ENCODE measurements around the gene CAB39L. TPM values are rescaled to one million over a fixed set of nuclear protein-coding genes. Genes with fewer than 3 reads are reported as not detected.
A peak's percentile ranks its signal among the peaks of the same experiment; 100 is the strongest.

Gene CAB39L
- total and polyA plus RNA-seq, 11 donors, result 5.9 to 27.4 (median 16.2) TPM

DNA sequence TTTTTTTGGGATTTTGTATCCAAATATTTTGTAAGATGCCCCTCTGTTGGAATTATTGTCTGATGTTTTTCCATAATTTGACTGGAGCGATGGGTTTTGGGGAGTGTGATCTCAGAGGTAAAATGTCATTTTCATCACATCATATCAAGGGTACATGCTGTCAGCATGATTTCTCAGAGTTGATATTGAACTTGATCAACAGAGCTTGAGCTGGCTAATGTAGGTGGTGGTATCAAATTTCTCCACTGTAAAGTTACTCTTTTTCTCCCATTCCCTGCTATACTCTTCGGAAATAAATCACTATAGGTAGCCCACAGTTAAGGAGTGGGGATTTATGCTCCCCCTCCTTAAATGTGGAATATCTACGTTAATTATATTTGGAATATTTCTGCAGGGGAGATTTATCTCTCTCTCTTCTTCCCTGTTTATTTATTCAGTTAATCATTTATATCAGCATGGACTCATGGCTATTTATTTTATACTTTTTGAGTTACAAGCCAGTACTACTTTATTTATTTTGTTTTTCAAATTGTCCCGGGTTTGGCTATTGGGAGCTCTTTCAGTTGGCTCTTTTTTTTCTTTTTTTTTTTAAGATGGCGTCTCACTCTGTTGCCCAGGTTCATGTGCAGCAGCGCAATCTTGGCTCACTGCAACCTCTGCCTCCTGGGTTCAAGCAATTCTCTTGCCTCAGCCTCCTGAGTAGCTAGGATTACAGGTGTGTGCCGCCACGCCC lies 9.0 kb upstream of the CAB39L start:
- DNase-seq (no peak), ATAC-seq (no peak)
- Histone ChIP-seq H3K4me3 (no peak overlapping the region), H3K27ac (no peak overlapping the region), H3K27me3 (no peaks in the 10 kb centered on the region), H3K36me3 (peaks cover 0 to 12% (median 0%) of the 10 kb centered on the region in 9 donors), H3K9me3 (no peaks in the 10 kb centered on the region), H3K4me1 (peaks cover 0 to 25% (median 8%) of the 10 kb centered on the region in 12 donors)
- intact Hi-C loops (cut with DNase I), result loop anchor here in 1 of 10 donors (10.0 kb wide), 1 partner anchor 152 kb away; no protein-coding TSS in a partner anchor
- WGBS, 4 donors, result 97 to 98% (median 97%) methylated on average over 8 of the region's 8 CpGs
- TF ChIP-seq, protein P1, sequence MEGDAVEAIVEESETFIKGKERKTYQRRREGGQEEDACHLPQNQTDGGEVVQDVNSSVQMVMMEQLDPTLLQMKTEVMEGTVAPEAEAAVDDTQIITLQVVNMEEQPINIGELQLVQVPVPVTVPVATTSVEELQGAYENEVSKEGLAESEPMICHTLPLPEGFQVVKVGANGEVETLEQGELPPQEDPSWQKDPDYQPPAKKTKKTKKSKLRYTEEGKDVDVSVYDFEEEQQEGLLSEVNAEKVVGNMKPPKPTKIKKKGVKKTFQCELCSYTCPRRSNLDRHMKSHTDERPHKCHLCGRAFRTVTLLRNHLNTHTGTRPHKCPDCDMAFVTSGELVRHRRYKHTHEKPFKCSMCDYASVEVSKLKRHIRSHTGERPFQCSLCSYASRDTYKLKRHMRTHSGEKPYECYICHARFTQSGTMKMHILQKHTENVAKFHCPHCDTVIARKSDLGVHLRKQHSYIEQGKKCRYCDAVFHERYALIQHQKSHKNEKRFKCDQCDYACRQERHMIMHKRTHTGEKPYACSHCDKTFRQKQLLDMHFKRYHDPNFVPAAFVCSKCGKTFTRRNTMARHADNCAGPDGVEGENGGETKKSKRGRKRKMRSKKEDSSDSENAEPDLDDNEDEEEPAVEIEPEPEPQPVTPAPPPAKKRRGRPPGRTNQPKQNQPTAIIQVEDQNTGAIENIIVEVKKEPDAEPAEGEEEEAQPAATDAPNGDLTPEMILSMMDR (IDR thresholded peaks at IDR 0.05), result no peak
- TF ChIP-seq POLR2A (IDR thresholded peaks at IDR 0.05), result no peak

DNA sequence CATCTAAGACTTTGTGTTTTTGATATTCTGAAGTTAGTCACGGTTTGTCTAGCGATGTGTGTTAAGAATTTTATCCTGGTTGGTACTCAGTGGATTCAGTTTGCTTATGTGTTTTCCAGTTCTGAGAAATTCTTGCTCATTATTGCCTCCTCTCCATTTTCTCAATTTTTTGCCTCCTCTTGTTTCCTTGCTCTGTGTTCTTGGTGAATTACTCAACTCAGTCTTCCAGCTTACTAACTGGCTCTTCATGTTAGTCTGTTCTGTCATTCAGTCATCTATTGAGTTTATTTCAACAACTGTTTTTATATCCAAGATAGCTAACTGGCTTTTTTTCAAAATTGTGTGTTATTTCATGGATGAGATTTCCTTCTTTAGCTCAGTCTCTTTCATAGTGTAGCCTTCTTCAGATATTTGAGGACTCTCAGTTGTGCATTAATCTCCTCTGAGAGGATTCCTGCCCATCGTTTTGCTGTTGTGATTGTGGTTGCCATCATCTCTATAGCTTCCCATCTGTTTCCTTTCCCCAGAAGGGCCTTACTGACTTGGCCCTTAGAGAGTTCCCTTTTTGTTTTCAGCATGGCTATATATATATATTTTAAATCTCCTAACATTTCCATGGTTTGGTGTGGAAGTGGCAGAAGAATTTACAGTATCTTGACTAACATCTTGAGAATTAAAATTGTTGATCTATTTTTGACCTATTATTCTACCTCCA lies 6.4 kb upstream of the CAB39L start:
- no peak overlapping the region for H3K4me3 ChIP-seq
- TF ChIP-seq, protein P1 (IDR thresholded peaks at IDR 0.05), result no peak
- TF ChIP-seq POLR2A (IDR thresholded peaks at IDR 0.05), result no peak
- no peaks in the 10 kb centered on the region for H3K27me3 ChIP-seq
- ATAC-seq (no peak), DNase-seq (no peak)
- H3K36me3 ChIP-seq, result peaks cover 0 to 12% (median 0%) of the 10 kb centered on the region in 9 donors
- WGBS, 4 donors, result 76 to 80% (median 78%) methylated on average over 3 of the region's 3 CpGs
- intact Hi-C loops (cut with DNase I), result loop anchor here in 1 of 10 donors (10.0 kb wide), 1 partner anchor 155 kb away; no protein-coding TSS in a partner anchor
- no peaks in the 10 kb centered on the region for H3K9me3 ChIP-seq
- peaks cover 0 to 50% (median 15%) of the 10 kb centered on the region in 12 donors for H3K4me1 ChIP-seq
- no peak overlapping the region for H3K27ac ChIP-seq

DNA sequence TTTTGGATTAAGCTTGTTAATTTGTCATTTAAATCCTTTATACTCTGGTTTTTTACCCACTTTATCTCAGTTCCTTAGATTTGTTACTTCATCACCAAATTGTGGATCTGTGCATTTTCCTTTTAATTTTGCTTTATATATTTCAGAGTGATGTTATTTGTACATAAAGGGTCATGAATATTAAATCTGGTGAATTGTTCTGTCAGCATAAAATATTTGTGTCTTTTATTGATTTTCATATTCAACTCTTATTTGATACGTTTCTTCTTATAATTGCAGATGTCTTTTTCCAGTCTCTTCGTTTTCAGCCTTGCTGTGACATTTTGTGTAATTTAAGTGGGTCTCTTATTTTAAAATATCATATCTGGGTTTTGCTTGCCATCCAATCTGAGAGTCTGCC lies 4.9 kb upstream of the CAB39L start:
- no peaks in the 10 kb centered on the region for H3K27me3 ChIP-seq
- no peak overlapping the region for H3K27ac ChIP-seq
- H3K36me3 ChIP-seq, result peaks cover 0 to 12% (median 0%) of the 10 kb centered on the region in 9 donors
- DNase-seq (no peak), ATAC-seq (no peak)
- no peaks in the 10 kb centered on the region for H3K9me3 ChIP-seq
- intact Hi-C loops (cut with DNase I), result loop anchor here in 4 of 10 donors (5.0 to 10.0 kb wide), 4 partner anchors 46 to 156 kb away; partner anchors contain the start of genes PHF11 (in 3 of the 4) and RCBTB1 (in 1 of the 4)
- peaks cover 0 to 40% (median 16%) of the 10 kb centered on the region in 12 donors for H3K4me1 ChIP-seq
- no peak for TF ChIP-seq POLR2A (IDR thresholded peaks at IDR 0.05)
- TF ChIP-seq, protein P1 (IDR thresholded peaks at IDR 0.05), result no peak
- WGBS, 4 donors, result 95 to 96% (median 96%) methylated on average over 2 of the region's 2 CpGs
- no peak overlapping the region for H3K4me3 ChIP-seq

DNA sequence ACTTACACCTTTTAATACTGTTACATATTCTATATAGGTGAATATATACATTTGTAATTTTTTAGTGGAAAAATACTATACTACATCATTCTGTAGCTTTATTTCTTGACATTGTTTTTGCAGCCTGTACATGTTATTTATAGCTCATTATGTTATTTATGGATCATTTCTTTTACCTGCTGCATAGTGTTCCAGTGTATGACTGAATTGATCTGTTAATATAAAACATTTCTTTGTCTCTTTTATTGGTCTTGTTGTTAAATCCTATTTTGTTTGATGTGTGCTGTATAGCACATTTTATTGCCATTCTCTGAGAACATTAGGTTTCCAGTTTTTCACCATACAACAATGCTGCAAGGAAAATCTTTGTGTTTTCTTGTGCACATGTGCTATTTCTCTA lies 2.6 kb upstream of the CAB39L start:
- no peak for DNase-seq
- Histone ChIP-seq H3K27me3 (no peaks in the 10 kb centered on the region), H3K4me1 (peaks cover 0 to 49% (median 16%) of the 10 kb centered on the region in 12 donors), H3K9me3 (no peaks in the 10 kb centered on the region), H3K27ac (peak overlapping the region in 5 of 12 donors; percentile 85 to 99 (median 94)), H3K36me3 (no peaks in the 10 kb centered on the region), H3K4me3 (peak overlapping the region in 2 of 12 donors; percentile 79 to 85)
- intact Hi-C loops (cut with DNase I), result loop anchor here in 4 of 10 donors (5.0 to 10.0 kb wide), 4 partner anchors 48 to 158 kb away; partner anchors contain the start of genes PHF11 (in 3 of the 4) and RCBTB1 (in 1 of the 4)
- TF ChIP-seq, protein P1 (IDR thresholded peaks at IDR 0.05), result no peak
- no peak for TF ChIP-seq POLR2A (IDR thresholded peaks at IDR 0.05)
- no peak for ATAC-seq
